Activated naive CD8-positive, alpha-beta T cell treated with anti-CD3 and anti-CD28 coated beads, Interleukin-2, amount 50 U/mL, for 24 hours (primary cell): ENCODE results near the gene TMEM72.
A peak's percentile ranks its signal among the peaks of the same experiment; 100 is the strongest.

Source experiments
- ATAC-seq: fragments of 150-1000 bp; cut with Tn5 transposase; one replicate; pipeline ENCODE4 v1.10.0; 2021
- DNase-seq: peaks from one replicate; pipeline ENCODE4 v3.0.0; 2021
- H3K27ac Mint-ChIP-seq: one replicate; pipeline ENCODE4 v1.8.0; 2021; ENCODE audit warnings: mild to moderate bottlenecking, mixed read lengths
- H3K27me3 Mint-ChIP-seq: one replicate; pipeline ENCODE4 v1.8.0; 2021; ENCODE audit warnings: mixed read lengths
- H3K36me3 Mint-ChIP-seq: one replicate; pipeline ENCODE4 v1.8.0; 2021; ENCODE audit warnings: low read depth, mixed read lengths
- H3K4me1 Mint-ChIP-seq: one replicate; pipeline ENCODE4 v1.8.0; 2021; ENCODE audit warnings: mixed read lengths
- H3K4me3 Mint-ChIP-seq: one replicate; pipeline ENCODE4 v1.8.0; 2021; ENCODE audit warnings: mild to moderate bottlenecking, moderate library complexity, mixed read lengths
- H3K9me3 Mint-ChIP-seq: one replicate; pipeline ENCODE4 v1.8.0; 2021; ENCODE audit warnings: mixed read lengths

TMEM72 gene

GRCh38 chr10:44966816-44967509 is 55.8 kb downstream of the TMEM72 start:
- no peak overlapping the region for H3K27ac Mint-ChIP-seq

DNA sequence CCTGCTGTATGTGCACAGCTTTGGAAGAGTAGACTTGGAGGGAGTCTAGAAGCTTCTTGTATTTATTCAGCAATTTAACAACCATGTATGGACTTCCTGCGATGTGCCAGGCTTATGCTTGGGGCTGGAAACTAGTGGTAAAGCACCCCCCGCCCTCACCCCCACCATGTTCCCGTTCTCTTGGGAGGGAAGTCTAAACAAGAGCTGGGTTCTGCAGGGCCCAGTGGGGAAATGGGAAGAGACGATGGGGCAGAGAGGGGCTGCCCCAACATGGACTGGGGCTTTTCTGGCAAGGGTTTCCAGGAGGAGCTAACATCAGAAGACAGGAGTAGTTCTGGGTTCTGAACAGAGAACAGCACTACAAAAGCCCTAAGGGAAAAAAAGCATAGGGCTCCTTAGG is 56.5 kb downstream of the TMEM72 start:
- Mint-ChIP-seq H3K9me3 (no peaks in the 10 kb centered on the region), H3K36me3 (no peaks in the 10 kb centered on the region), H3K27ac (peak overlapping the region; percentile 72), H3K4me3 (peak overlapping the region; percentile 2), H3K4me1 (peaks cover 51% of the 10 kb centered on the region), H3K27me3 (peaks cover under 1% of the 10 kb centered on the region)
- DNase-seq (no peak), ATAC-seq (peak; percentile 25)

More at GRCh38 chr10:44966816-44967509, 55.8 kb downstream of the TMEM72 start:
- no peak overlapping the region for H3K4me3 Mint-ChIP-seq
- no peak for DNase-seq
- H3K36me3 Mint-ChIP-seq: no peaks in the 10 kb centered on the region
- no peaks in the 10 kb centered on the region for H3K9me3 Mint-ChIP-seq
- peaks cover 2% of the 10 kb centered on the region for H3K27me3 Mint-ChIP-seq
- no peak for ATAC-seq
- peaks cover 49% of the 10 kb centered on the region for H3K4me1 Mint-ChIP-seq

DNA sequence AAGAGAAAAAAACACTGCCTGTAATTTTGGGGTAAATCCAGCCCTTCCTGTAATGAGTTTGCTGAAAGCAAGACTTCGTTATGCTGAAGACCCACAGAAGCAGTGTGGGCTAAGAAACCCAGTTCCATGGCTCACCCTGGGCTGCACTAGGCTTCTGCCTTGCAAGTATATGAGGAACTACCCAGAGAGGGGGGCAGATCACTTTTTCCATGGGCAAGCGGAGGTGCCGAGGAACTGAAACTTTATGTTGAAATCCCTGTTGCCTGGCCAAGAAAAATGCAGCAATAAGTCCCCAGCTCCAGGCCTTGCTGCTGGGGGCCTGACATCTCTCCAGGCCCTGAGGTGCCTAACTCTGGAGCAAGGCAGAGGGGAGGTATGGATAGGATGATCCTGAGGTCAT is 57.0 kb downstream of the TMEM72 start:
- no peaks in the 10 kb centered on the region for H3K27me3 Mint-ChIP-seq
- no peaks in the 10 kb centered on the region for H3K36me3 Mint-ChIP-seq
- ATAC-seq (peak; percentile 53), DNase-seq (peak; percentile 29)
- peak overlapping the region; percentile 2 for H3K4me3 Mint-ChIP-seq
- H3K27ac Mint-ChIP-seq: peak overlapping the region; percentile 72
- H3K9me3 Mint-ChIP-seq: no peaks in the 10 kb centered on the region
- H3K4me1 Mint-ChIP-seq: peaks cover 53% of the 10 kb centered on the region

GRCh38 chr10:44968500-44969400 is 57.6 kb downstream of the TMEM72 start:
- H3K27me3 Mint-ChIP-seq: no peaks in the 10 kb centered on the region
- H3K4me1 Mint-ChIP-seq: peaks cover 60% of the 10 kb centered on the region
- no peaks in the 10 kb centered on the region for H3K9me3 Mint-ChIP-seq
- ATAC-seq (peak; percentile 53), DNase-seq (peak; percentile 31)
- H3K36me3 Mint-ChIP-seq: no peaks in the 10 kb centered on the region
- peak overlapping the region; percentile 72 for H3K27ac Mint-ChIP-seq
- peak overlapping the region; percentile 23 for H3K4me3 Mint-ChIP-seq

GRCh38 chr10:44969854-44970253 is 58.7 kb downstream of the TMEM72 start:
- no peaks in the 10 kb centered on the region for H3K27me3 Mint-ChIP-seq
- no peak overlapping the region for H3K27ac Mint-ChIP-seq
- H3K4me3 Mint-ChIP-seq: no peak overlapping the region
- ATAC-seq (no peak), DNase-seq (no peak)
- H3K36me3 Mint-ChIP-seq: no peaks in the 10 kb centered on the region
- peaks cover 69% of the 10 kb centered on the region for H3K4me1 Mint-ChIP-seq
- no peaks in the 10 kb centered on the region for H3K9me3 Mint-ChIP-seq

- Mint-ChIP-seq H3K9me3 (no peaks in the 10 kb centered on the region), H3K4me1 (peaks cover 63% of the 10 kb centered on the region), H3K27me3 (no peaks in the 10 kb centered on the region), H3K4me3 (no peak overlapping the region), H3K27ac (no peak overlapping the region), H3K36me3 (no peaks in the 10 kb centered on the region)
- DNase-seq (no peak), ATAC-seq (no peak)
Observed at GRCh38 chr10:44970812-44971395, 59.8 kb downstream of the TMEM72 start.

- Mint-ChIP-seq H3K9me3 (no peaks in the 10 kb centered on the region), H3K36me3 (no peaks in the 10 kb centered on the region), H3K4me3 (no peak overlapping the region), H3K27me3 (no peaks in the 10 kb centered on the region), H3K27ac (no peak overlapping the region), H3K4me1 (peaks cover 60% of the 10 kb centered on the region)
- DNase-seq: no peak
- no peak for ATAC-seq
Observed at GRCh38 chr10:44971434-44971833, 60.3 kb downstream of the TMEM72 start.

GRCh38 chr10:44971935-44972757 is 61.0 kb downstream of the TMEM72 start:
- H3K9me3 Mint-ChIP-seq: no peaks in the 10 kb centered on the region
- DNase-seq: no peak
- no peak overlapping the region for H3K4me3 Mint-ChIP-seq
- no peak overlapping the region for H3K27ac Mint-ChIP-seq
- peaks cover 54% of the 10 kb centered on the region for H3K4me1 Mint-ChIP-seq
- ATAC-seq: no peak
- H3K27me3 Mint-ChIP-seq: no peaks in the 10 kb centered on the region
- H3K36me3 Mint-ChIP-seq: no peaks in the 10 kb centered on the region

DNA sequence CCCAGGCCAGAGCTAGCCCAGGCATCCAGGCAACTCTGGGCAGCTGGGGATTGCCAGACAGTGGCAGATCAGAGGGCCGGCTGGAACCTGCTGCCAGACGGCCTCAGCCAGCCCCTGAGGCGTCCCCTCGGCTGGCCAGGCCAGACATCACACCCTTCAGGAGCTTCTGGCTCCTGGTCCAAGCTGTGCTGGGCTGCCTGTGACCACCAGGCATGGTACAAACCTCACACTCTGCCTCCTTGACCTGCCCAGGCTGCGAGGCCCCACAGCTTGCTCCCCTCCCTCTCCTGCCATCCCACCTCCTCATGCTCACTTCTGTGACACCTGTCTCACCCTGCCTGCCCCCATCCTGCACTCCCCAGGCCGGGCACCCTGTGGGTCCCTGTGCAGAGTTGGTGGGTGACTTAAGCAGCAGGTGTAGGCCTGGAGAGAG is 61.8 kb downstream of the TMEM72 start:
- Mint-ChIP-seq H3K27ac (peak overlapping the region; percentile 37), H3K9me3 (no peaks in the 10 kb centered on the region), H3K27me3 (no peaks in the 10 kb centered on the region), H3K4me3 (no peak overlapping the region), H3K4me1 (peaks cover 47% of the 10 kb centered on the region), H3K36me3 (no peaks in the 10 kb centered on the region)
- no peak for ATAC-seq
- no peak for DNase-seq

DNA sequence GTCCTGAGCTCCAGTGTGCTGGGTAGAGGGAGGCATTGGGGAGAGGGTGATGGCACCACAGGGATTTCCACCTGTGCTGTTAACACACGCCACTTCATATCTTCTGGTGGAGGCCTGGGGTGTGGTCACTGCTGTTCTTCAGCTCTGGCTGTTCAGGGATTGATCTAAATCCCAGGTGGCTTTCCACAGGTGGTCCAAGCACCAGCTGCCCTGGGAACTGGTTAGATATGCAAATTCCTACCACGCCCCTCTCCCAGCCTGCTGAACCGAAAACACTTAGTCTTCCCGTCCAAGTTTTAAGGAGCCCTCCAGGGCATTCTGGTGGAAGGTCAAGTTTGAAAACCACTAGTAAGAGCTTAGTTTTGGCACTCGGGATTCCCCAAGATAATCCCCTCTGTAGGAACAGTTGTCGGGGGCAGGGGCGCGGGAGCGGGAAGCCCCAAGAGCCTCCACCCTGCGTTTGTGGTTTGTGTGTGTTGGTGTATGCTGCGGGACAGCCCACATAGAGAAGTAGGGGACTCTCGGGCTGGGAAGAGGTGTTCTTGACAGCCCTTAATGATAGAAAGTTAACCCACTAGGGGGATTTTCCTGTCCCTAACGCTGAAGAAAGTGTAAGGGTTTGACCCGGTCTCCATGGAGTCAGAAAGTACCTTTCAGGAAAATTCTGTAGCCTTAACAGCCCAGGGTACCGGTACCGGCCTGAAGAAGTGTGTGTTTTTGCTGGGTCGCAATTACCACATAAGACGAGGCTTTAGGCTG is 62.4 kb downstream of the TMEM72 start:
- DNase-seq (peak; percentile 30), ATAC-seq (no peak)
- Mint-ChIP-seq H3K36me3 (no peaks in the 10 kb centered on the region), H3K27me3 (no peaks in the 10 kb centered on the region), H3K27ac (peak overlapping the region; percentile 37), H3K4me1 (peaks cover 41% of the 10 kb centered on the region), H3K4me3 (peak overlapping the region; percentile 26), H3K9me3 (no peaks in the 10 kb centered on the region)

GRCh38 chr10:44974082-44974627 is 63.0 kb downstream of the TMEM72 start:
- H3K36me3 Mint-ChIP-seq: no peaks in the 10 kb centered on the region
- peaks cover 34% of the 10 kb centered on the region for H3K4me1 Mint-ChIP-seq
- H3K4me3 Mint-ChIP-seq: peak overlapping the region; percentile 61
- H3K27me3 Mint-ChIP-seq: no peaks in the 10 kb centered on the region
- H3K9me3 Mint-ChIP-seq: no peaks in the 10 kb centered on the region
- no peak for ATAC-seq
- no peak for DNase-seq
- no peak overlapping the region for H3K27ac Mint-ChIP-seq

GRCh38 chr10:44974628-44975430 is 63.7 kb downstream of the TMEM72 start:
- Mint-ChIP-seq H3K4me1 (peaks cover 27% of the 10 kb centered on the region), H3K9me3 (no peaks in the 10 kb centered on the region), H3K36me3 (no peaks in the 10 kb centered on the region), H3K4me3 (peak overlapping the region; percentile 61), H3K27me3 (no peaks in the 10 kb centered on the region), H3K27ac (no peak overlapping the region)
- peak; percentile 76 for DNase-seq
- peak; percentile 90 for ATAC-seq
